ENCODE measurements around the gene DKK3. TPM values are rescaled to one million over a fixed set of nuclear protein-coding genes. Genes with fewer than 3 reads are reported as not detected.

The DKK3 gene
- total RNA-seq, 2 donors from 2014 or later, result 117 to 138 TPM

DNA sequence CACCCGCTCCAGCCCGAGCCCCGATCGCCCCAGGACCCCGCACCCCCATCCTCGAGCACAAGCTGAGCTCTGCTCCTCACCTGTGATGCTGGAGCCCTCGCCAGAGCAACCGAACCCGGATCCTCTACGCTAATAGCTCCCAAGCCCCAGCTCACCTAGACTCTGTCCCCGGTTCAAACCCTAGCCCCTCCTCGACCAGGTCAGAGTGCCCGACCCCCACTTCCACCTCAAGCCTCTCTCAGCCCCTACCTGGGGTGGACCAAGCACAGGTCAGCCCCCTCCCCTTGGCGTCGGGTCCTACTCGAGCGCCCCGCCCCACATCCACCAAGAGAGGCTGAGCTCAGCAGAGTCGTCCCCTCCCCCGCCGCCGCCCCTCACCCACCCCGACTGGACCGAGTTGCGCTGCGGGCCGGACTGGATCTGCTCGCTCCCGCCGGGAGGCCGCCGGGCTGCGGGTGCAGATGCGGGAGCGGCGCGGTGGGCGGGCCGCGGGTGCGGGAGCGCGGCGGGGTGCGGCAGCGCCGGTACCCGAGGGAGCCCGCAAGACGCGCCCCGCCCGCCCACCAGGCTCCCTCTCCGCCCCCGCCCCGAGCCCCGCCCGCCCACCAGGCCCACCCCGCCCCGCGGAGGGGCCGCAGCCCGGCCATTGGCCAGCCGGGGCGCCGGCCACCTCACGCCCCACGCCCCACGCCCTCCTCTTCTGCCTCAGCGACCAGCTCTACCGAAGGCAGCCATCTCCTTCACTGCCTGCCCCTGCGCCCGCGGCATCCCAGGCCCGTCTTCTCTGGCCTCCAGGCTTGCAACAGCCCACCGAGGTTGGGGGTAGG lies 577 bp upstream of the DKK3 start:
- no peak for DNase-seq (ENCODE audit: low spot score)
- intact Hi-C loops (cut with DNase I), result loop anchor here in 1 of 2 donors (5.0 kb wide), 1 partner anchor 37 kb away; no protein-coding TSS in a partner anchor

DNA sequence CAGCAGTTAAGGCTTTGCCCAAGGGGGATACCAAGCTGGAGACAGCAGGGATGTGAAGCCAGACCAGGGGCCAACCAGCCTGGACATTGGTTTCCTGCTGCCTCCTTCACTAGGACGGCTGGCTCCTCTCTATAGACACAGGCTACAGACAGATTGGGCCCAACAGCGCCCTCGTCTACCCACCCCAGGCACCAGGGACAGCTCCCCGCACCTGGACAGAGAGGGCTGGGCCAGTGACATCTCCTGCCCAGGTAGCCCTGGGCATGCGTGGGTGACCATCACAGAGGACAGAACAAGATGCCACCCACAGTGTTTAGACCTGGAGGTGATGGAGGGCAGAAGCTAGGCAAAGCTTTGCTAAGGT lies 1.2 kb downstream of the DKK3 start:
- intact Hi-C loops (cut with DNase I), result loop anchor here in 1 of 2 donors (5.0 kb wide), 1 partner anchor 35 kb away; no protein-coding TSS in a partner anchor
- DNase-seq (ENCODE audit: low spot score), result no peak

DNA sequence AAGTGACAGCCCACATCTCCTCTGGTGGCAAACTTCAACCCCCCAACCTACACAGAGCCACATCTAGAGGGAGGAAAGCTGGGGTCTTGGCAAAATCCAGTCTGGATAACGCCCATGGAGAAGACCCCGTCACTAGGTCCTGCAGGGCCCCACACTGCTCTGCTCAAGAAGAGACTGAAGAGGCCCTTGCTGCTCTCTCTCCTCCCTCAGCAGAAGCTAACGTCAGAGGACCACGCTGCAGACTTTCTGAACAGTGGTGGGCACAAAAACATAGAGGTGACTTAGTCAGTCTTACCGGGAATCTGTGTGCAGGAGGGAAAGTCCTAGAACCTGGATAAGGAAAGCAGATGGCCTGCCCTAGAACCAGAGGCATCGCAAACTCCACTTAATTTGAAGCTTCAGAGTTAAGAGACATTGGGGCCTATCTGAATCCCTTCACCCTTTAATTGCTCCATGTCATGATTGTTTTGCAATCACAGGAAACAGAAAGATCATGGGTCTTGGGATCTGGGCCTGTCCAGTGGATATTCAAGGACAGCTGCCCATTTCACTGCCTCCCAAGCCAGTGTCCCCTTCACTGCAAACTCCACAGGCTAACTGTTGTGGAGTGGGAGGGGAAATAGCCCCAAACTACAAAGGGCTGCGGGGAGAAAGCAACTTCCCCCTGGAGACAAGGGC lies 1.7 kb downstream of the DKK3 start:
- DNase-seq (ENCODE audit: low spot score), result no peak
- intact Hi-C loops (cut with DNase I), result loop anchor here in 1 of 2 donors (5.0 kb wide), 1 partner anchor 34 kb away; no protein-coding TSS in a partner anchor

GRCh38 chr11:12005476-12005875 lies 3.0 kb downstream of the DKK3 start:
- no peak for DNase-seq (ENCODE audit: low spot score)
- intact Hi-C loops (cut with DNase I), result loop anchor here in 1 of 2 donors (5.0 kb wide), 1 partner anchor 33 kb away; no protein-coding TSS in a partner anchor

GRCh38 chr11:12005061-12005460 lies 3.4 kb downstream of the DKK3 start:
- intact Hi-C loops (cut with DNase I), result loop anchor here in 1 of 2 donors (5.0 kb wide), 1 partner anchor 33 kb away; no protein-coding TSS in a partner anchor
- no peak for DNase-seq (ENCODE audit: low spot score)

GRCh38 chr11:12003815-12004214 lies 4.6 kb downstream of the DKK3 start:
- intact Hi-C loops (cut with DNase I), result no loop called here

GRCh38 chr11:12003336-12003735 lies 5.1 kb downstream of the DKK3 start:
- intact Hi-C loops (cut with DNase I), result no loop called here
- no peak for DNase-seq (ENCODE audit: low spot score)

More at GRCh38 chr11:12003815-12004214, 4.6 kb downstream of the DKK3 start:
- DNase-seq (ENCODE audit: low spot score), result no peak

DNA sequence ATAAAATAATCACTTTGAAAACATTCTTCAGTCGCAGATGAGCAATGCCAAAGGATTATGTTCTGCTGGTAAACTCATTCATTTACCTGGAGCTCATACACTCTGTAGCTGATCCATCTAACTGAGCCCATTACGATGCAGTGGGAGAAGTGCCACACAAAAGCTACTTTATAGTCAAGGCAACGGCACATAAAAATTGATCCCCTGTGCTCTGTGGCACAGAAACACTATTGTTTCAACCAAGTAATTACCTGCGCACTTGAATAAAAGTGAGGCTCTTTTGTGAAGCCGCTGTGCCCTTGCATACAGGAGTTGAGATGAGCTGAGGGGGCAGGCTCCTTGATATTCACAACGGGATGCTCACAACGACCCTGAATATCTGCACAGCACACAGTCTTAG lies 7.2 kb downstream of the DKK3 start:
- intact Hi-C loops (cut with DNase I), result no loop called here
- DNase-seq (ENCODE audit: low spot score), result no peak

- intact Hi-C loops (cut with DNase I), result no loop called here
- no peak for DNase-seq (ENCODE audit: low spot score)
These were observed 10.2 kb downstream of the DKK3 start for GRCh38 chr11:11998091-11998781.

DNA sequence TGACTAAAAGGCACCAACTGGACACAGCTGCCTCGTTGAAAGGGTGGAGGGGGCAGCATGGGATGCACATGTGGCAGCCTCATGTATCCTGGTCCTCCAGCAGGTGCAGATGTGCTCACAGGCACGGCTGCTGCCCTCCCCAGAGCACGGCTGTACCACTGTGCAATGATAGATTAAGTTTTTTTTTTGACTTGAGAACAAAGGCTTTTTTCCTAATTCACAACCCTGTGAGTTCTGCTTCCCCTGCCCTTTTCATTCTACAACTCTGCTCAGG lies 11.4 kb downstream of the DKK3 start:
- no peak for DNase-seq (ENCODE audit: low spot score)
- intact Hi-C loops (cut with DNase I), result no loop called here

DNA sequence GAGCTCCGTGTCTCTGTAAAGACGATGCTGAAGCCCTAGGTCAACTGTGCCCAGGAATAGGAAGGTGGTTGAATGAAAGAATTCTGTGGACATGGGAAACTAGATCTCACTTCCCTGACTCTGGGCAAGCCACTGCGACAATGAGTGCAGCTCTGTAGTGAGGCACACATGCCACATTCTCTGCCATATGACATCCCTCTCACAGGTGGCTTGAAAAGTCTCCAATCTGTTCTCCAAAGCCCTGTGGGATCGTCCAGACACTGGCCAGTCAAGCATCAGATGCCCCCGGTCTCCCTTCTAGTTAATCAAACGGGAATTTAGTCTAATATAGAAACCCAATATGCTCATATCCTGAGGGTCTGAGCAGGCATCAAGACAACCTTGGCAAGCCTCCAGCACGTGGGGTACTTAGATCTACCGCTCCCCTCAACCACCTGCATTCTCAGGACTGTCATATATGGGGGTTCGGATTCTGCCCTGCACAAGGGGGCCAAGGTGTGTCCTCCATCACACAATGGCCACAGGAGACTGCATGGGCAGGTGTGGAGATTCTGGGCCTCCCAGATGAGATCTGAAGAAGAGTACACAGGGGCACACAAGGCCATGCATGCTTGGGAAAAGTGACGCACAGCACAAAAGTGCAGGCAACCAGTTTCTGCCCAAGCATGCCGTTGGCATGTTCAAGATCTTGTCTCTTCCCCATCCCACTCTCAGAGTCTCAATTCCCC lies 11.9 kb downstream of the DKK3 start:
- intact Hi-C loops (cut with DNase I), result no loop called here

GRCh38 chr11:11995601-11996000 lies 12.8 kb downstream of the DKK3 start:
- intact Hi-C loops (cut with DNase I), result no loop called here

More for the DNA sequence above, 11.9 kb downstream of the DKK3 start:
- no peak for DNase-seq (ENCODE audit: low spot score)

DNA sequence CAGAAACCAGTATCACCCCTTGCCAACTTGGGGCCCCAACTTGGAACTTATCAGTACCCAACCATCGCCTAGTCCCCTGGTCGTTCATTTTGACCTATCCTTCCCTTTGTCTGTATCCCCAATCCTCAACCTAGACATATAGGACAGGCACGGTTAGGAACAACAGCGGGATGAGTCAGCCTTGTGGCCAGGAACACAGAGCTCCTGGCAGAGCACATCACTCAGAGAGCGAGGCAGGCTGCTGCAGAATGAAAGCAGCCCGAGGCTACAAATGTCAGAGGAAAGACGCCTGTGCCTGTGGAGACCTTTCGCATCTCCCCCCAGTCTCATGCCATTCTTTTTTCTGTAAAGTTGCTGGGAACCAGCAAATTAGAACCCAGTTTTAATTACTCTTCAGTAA lies 14.6 kb downstream of the DKK3 start:
- no peak for DNase-seq (ENCODE audit: low spot score)
- intact Hi-C loops (cut with DNase I), result no loop called here

More at GRCh38 chr11:11995601-11996000, 12.8 kb downstream of the DKK3 start:
- no peak for DNase-seq (ENCODE audit: low spot score)

- intact Hi-C loops (cut with DNase I), result no loop called here
- no peak for DNase-seq (ENCODE audit: low spot score)
These were observed 15.9 kb downstream of the DKK3 start for GRCh38 chr11:11992257-11993212.

DNA sequence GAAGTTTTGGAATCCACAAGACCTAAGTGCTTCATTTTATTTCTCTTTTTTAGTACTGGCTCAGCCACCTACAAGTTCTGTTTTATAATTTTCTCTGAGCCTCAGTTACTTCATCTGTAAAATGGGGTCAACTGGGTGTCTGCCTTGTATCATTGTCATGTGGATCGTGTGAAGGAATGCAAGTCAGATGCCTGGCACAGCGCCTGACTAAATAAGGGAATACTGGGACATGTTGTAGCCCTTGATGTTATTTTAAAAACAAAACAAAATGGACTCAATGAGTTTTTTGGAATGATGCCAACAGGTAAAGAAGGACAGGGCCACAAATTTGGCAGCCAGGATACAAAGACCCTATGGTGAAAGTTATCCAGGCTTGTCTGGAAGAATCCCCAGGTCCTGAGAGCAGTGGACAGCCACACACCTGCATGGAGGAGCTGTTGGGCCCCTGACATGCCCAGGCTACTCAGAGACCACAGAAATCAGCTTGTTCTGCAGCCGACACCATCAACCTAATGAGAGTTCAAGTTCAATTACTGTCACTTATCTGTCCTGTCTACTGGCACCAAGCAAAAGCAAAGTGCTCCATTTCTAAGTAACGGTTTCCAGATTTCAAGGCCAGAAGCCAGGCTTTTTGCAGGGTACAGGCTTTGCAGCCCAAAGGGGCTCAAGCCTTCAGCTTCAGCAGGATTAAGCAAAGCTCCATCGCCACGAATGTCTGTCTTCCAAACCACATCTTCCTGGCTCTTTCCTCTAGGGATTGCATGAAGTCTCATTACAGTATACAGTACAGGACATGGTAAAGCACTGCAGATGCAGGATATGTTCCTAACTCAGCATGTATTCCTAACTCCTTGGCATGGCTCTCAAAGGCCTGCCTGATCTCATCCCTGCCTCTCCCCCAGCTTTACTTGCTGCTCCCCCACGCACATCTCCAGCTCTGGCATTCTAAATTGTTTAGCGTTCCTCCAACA lies 18.4 kb downstream of the DKK3 start:
- intact Hi-C loops (cut with DNase I), result no loop called here
- DNase-seq (ENCODE audit: low spot score), result no peak

- DNase-seq (ENCODE audit: low spot score), result no peak
- intact Hi-C loops (cut with DNase I), result no loop called here
These were observed 19.7 kb downstream of the DKK3 start for GRCh38 chr11:11988681-11989261.

DNA sequence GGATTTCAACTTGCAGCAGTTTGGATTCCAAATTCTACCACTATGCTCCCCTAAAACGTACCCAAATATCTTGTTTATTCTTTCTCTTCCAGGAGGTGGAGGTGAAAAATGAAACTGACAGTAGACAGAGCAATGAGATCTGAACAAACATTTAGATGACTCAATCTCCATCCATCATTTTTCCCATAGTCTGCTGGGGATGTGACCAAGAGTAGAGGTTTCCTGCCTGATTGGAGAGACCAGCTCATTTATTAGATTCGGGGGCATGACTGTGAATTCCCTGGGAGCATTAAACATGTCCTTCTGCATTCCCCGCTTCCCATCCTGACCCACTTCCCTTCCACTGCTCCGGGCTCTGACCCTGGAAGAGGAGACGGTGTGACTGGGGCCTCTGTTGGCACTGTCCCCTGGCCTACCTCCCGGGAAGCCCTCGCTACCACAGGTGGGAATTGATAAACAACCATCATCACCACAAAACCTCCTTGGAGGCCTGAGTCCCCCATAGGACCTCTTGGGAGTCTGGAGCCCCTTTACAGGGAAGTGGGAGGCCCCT lies 20.3 kb downstream of the DKK3 start:
- no peak for DNase-seq (ENCODE audit: low spot score)
- intact Hi-C loops (cut with DNase I), result no loop called here

Measured in posterior vena cava (tissue), 2 donors.